Smooth muscle cell of bladder (primary cell): Measurements from ENCODE around the gene ZFP36. TPM values are rescaled to one million over a fixed set of nuclear protein-coding genes. Genes with fewer than 3 reads are reported as not detected.

Experiments
- total RNA-seq: library from RNA; depleted of rRNA; stranded (reverse); fragments of >200 nt; gene quantifications from 2 replicates; pipeline ENCODE4 v1.2.3, GENCODE V29; 2014

The ZFP36 gene
- 1.3 TPM in 2 replicates for total RNA-seq

GRCh38 chr19:39406656-39407409, at the start of gene ZFP36:
TSS of gene ZFP36 (plus strand) at chr19:39406847. CDS start at chr19:39406905, 58 bp downstream.

GRCh38 chr19:39390751-39391437, 15.8 kb upstream of the ZFP36 start, which contains the start of the genes MED29 and PAF1:
TSS of gene MED29 (plus strand) at chr19:39391378. CDS start at chr19:39391423, 45 bp downstream.
TSS of gene PAF1 (minus strand) at chr19:39391106. CDS start at chr19:39390864, 242 bp downstream.

GRCh38 chr19:39412100-39412866, 5.6 kb downstream of the ZFP36 start, which contains the start of gene PLEKHG2:
TSS of gene PLEKHG2 (plus strand) at chr19:39412669. CDS start at chr19:39414087, 1,418 bp downstream.

GRCh38 chr19:39435499-39436349, 29.1 kb downstream of the ZFP36 start, which contains the start of gene RPS16:
TSS of gene RPS16 (minus strand) at chr19:39435949. CDS start at chr19:39435895, 54 bp downstream.

GRCh38 chr19:39445196-39446111, 38.8 kb downstream of the ZFP36 start, which contains the start of gene SUPT5H:
TSS of gene SUPT5H (plus strand) at chr19:39445582. CDS start at chr19:39445891, 309 bp downstream.

Other genes starting within 250 kb of the ZFP36 start
- gene NCCRP1, start 209.9 kb upstream of the ZFP36 start, total RNA-seq, result not detected in 2 replicates
- gene SYCN, start 202.6 kb upstream of the ZFP36 start, total RNA-seq, result not detected in 2 replicates
- not detected in 2 replicates for gene IFNL3, start 161.8 kb upstream of the ZFP36 start, total RNA-seq
- gene IFNL4, start 158.0 kb upstream of the ZFP36 start, total RNA-seq, result not detected in 2 replicates
- not detected in 2 replicates for gene IFNL2, start 138.5 kb upstream of the ZFP36 start, total RNA-seq
- not detected in 2 replicates for gene IFNL1, start 110.4 kb upstream of the ZFP36 start, total RNA-seq
- gene LRFN1, start 86.0 kb upstream of the ZFP36 start, total RNA-seq, result 0.14 and 0.18 TPM in 2 replicates
- 1.1 and 1.3 TPM in 2 replicates for gene GMFG, start 70.8 kb upstream of the ZFP36 start, total RNA-seq
- 18.9 and 27.7 TPM in 2 replicates for gene SAMD4B, start 64.4 kb upstream of the ZFP36 start, total RNA-seq
- 38.1 and 46.3 TPM in 2 replicates for gene PAF1, start 15.7 kb upstream of the ZFP36 start, total RNA-seq
- gene MED29, start 15.5 kb upstream of the ZFP36 start, total RNA-seq, result 12.1 and 12.5 TPM in 2 replicates
- 10.0 and 13.2 TPM in 2 replicates for gene PLEKHG2, start 5.8 kb downstream of the ZFP36 start, total RNA-seq
- 106 and 273 TPM in 2 replicates for gene RPS16, start 29.1 kb downstream of the ZFP36 start, total RNA-seq
- 50.3 and 67.6 TPM in 2 replicates for gene SUPT5H, start 38.7 kb downstream of the ZFP36 start, total RNA-seq
- gene TIMM50, start 74.0 kb downstream of the ZFP36 start, total RNA-seq, result 47.6 and 78.6 TPM in 2 replicates
- gene DLL3, start 92.1 kb downstream of the ZFP36 start, total RNA-seq, result under 0.01 and 0.09 TPM in 2 replicates
- not detected in 2 replicates for gene SELENOV, start 108.3 kb downstream of the ZFP36 start, total RNA-seq
- 2.6 and 4.4 TPM in 2 replicates for gene EID2B, start 126.0 kb downstream of the ZFP36 start, total RNA-seq
- 10.7 and 12.9 TPM in 2 replicates for gene EID2, start 133.3 kb downstream of the ZFP36 start, total RNA-seq
- gene LGALS13, start 195.7 kb downstream of the ZFP36 start, total RNA-seq, result not detected in 2 replicates
- gene LGALS16, start 249.1 kb downstream of the ZFP36 start, total RNA-seq, result not detected in 2 replicates